Sciatic nerve (tissue), 2 donors: ENCODE data around the gene PKD1. TPM values are rescaled to one million over a fixed set of nuclear protein-coding genes. Genes with fewer than 3 reads are reported as not detected.
A peak's percentile ranks its signal among the peaks of the same experiment; 100 is the strongest.

Experiments
- ATAC-seq: fragments of 200-7000 bp; cut with Tn5 transposase; one replicate; pipeline ENCODE4 v1.9.1; 2020; ENCODE audit warnings: mild to moderate bottlenecking, moderate library complexity
- DNase-seq: peaks from one replicate; pipeline ENCODE4 v3.0.0-alpha.2; 2020; ENCODE audit warnings: low spot score
- intact Hi-C: fragments of 100-400 bp; cut with DNase I; formaldehyde crosslinking; loops from one replicate; pipeline ENCODE4 v1.14.2; 2022
- total RNA-seq: library from RNA; stranded (reverse); fragmentation: NEBNext Ultra II Directional; extraction: Animal tissue kit (Norgen Biotek cat#: 25700); gene quantifications from one replicate; pipeline ENCODE4 v1.2.1, GENCODE V29; 2021
- donor health status: DM: no; HTN: no; CAD: no.
- donor health status: DM: no; HTN: no; CAD: no.

Gene PKD1
- total RNA-seq, 1 donor from 2014 or later: 159 TPM

- DNase-seq (no peak), ATAC-seq (no peak)
- intact Hi-C loops: no loop called here
Measured at GRCh38 chr16:2171601-2172178, 36.0 kb upstream of the PKD1 start.

GRCh38 chr16:2170587-2171435 is 35.1 kb upstream of the PKD1 start:
- ATAC-seq: no peak
- intact Hi-C loops: no loop called here
- no peak for DNase-seq

GRCh38 chr16:2170080-2170479 is 34.4 kb upstream of the PKD1 start:
- intact Hi-C loops: no loop called here
- DNase-seq (no peak), ATAC-seq (no peak)

GRCh38 chr16:2167068-2167638 is 31.5 kb upstream of the PKD1 start:
- ATAC-seq (no peak), DNase-seq (no peak)
- intact Hi-C loops: no loop called here

- DNase-seq (no peak), ATAC-seq (no peak)
- intact Hi-C loops: no loop called here
Measured at GRCh38 chr16:2166263-2167067, 30.8 kb upstream of the PKD1 start.

GRCh38 chr16:2165861-2166260 is 30.2 kb upstream of the PKD1 start:
- intact Hi-C loops: no loop called here
- ATAC-seq: no peak
- DNase-seq: no peak

GRCh38 chr16:2163211-2163881 is 27.6 kb upstream of the PKD1 start:
- intact Hi-C loops: no loop called here
- DNase-seq (no peak), ATAC-seq (no peak)

GRCh38 chr16:2162676-2163118 is 27.0 kb upstream of the PKD1 start:
- DNase-seq (no peak), ATAC-seq (no peak)
- intact Hi-C loops: no loop called here

- intact Hi-C loops: no loop called here
- no peak for DNase-seq
- ATAC-seq: no peak
Measured at GRCh38 chr16:2161911-2162310, 26.2 kb upstream of the PKD1 start.

GRCh38 chr16:2160915-2161551 is 25.3 kb upstream of the PKD1 start:
- ATAC-seq (peak; percentile 77), DNase-seq (no peak)
- intact Hi-C loops: no loop called here

- intact Hi-C loops: no loop called here
- ATAC-seq (peak; percentile 52), DNase-seq (peak; percentile 85)
Measured at GRCh38 chr16:2159175-2159838, 23.6 kb upstream of the PKD1 start.

- intact Hi-C loops: no loop called here
Measured at GRCh38 chr16:2158262-2158638, 22.6 kb upstream of the PKD1 start.

GRCh38 chr16:2157480-2158261 is 22.0 kb upstream of the PKD1 start:
- intact Hi-C loops: no loop called here
- DNase-seq: no peak

More at GRCh38 chr16:2158262-2158638, 22.6 kb upstream of the PKD1 start:
- DNase-seq: no peak
- no peak for ATAC-seq

GRCh38 chr16:2156849-2157224 is 21.1 kb upstream of the PKD1 start:
- DNase-seq: no peak
- intact Hi-C loops: no loop called here
- no peak for ATAC-seq

More at GRCh38 chr16:2157480-2158261, 22.0 kb upstream of the PKD1 start:
- ATAC-seq: no peak

GRCh38 chr16:2155977-2156848 is 20.5 kb upstream of the PKD1 start:
- intact Hi-C loops: no loop called here
- DNase-seq (peak; percentile 64), ATAC-seq (no peak)
